Left lung (tissue), 10 donors: Measurements from ENCODE around the gene DCP2. TPM values are rescaled to one million over a fixed set of nuclear protein-coding genes. Genes with fewer than 3 reads are reported as not detected.
A peak's percentile ranks its signal among the peaks of the same experiment; 100 is the strongest.

Experiments
- ATAC-seq: fragments of 200-7000 bp; cut with Tn5 transposase; one replicate; pipeline ENCODE4 v1.9.1; 2020; ENCODE audit warnings: moderate library complexity
- DNase-seq, 4 donors: peaks; one replicate each; pipeline ENCODE4 v3.0.0-alpha.2; 2013 to 2020
- H3K27ac ChIP-seq, 2 donors: fragments of 200-600 bp; sonication (generic) in 1 of 2; one replicate each; pipeline versions ENCODE4 v1.5.0 to v1.8.0; 2020 to 2021
- H3K27me3 ChIP-seq, 2 donors: fragments of 200-600 bp; sonication (generic) in 1 of 2; one replicate each; pipeline versions ENCODE4 v1.5.0 to v1.8.0; 2020 to 2021
- H3K36me3 ChIP-seq, 2 donors: fragments of 200-600 bp; sonication (generic) in 1 of 2; one replicate each; pipeline versions ENCODE4 v1.5.0 to v1.8.0; 2020 to 2021
- H3K4me1 ChIP-seq, 2 donors: fragments of 200-600 bp; one replicate each; pipeline ENCODE4 v1.8.0; 2021
- H3K4me3 ChIP-seq, 2 donors: fragments of 200-600 bp; sonication (generic) in 1 of 2; one replicate each; pipeline versions ENCODE4 v1.5.0 to v1.8.0; 2020 to 2021; ENCODE audit warnings: mild to moderate bottlenecking in 1 of 2
- H3K9me3 ChIP-seq, 2 donors: fragments of 200-600 bp; sonication (generic) in 1 of 2; one replicate each; pipeline versions ENCODE4 v1.5.0 to v1.8.0; 2020 to 2021
- CTCF ChIP-seq, 2 donors: fragments of 200-600 bp; sonication (generic) in 1 of 2; IDR thresholded peaks; one replicate each; pipeline versions ENCODE4 v1.5.0 to v1.8.0; 2021; ENCODE audit warnings: antibody characterized with exemption in 2 of 2
- intact Hi-C, 2 donors: fragments of 100-400 bp; cut with DNase I; formaldehyde crosslinking; loops; one replicate each; pipeline versions ENCODE4 v1.11.2 to v1.14.2; 2022
- polyA plus RNA-seq, 6 donors: library from polyadenylated mRNA; unstranded; fragments of 120-200 nt; gene quantifications; one replicate each; pipeline ENCODE4 v1.2.1, GENCODE V29; 2013; ENCODE audit not compliant: insufficient read length in 6 of 6
- total RNA-seq, 2 donors: library from RNA; stranded (reverse); fragmentation: NEBNext Ultra II Directional; extraction: Animal tissue kit (Norgen Biotek cat#: 25700); gene quantifications; one replicate each; pipeline ENCODE4 v1.2.1, GENCODE V29; 2021
- donor health status: DM: no; HTN: yes; CAD: no.
- donor health status: DM: no; HTN: no; CAD: no.

The DCP2 gene
- total and polyA plus RNA-seq, 8 donors = 30.1 to 72.4 (median 38.0) TPM

GRCh38 chr5:112967520-112968083 lies 9.0 kb upstream of the DCP2 start:
- Histone ChIP-seq H3K36me3 (no peaks in the 10 kb centered on the region), H3K27me3 (no peaks in the 10 kb centered on the region), H3K27ac (no peak overlapping the region), H3K4me3 (no peak overlapping the region), H3K9me3 (no peaks in the 10 kb centered on the region), H3K4me1 (peaks cover 0 to 8% of the 10 kb centered on the region in 2 donors)
- no peak for DNase-seq
- no peak for TF ChIP-seq CTCF (IDR thresholded peaks at IDR 0.05)
- intact Hi-C loops = no loop called here
- no peak for ATAC-seq

GRCh38 chr5:112968411-112969106 lies 8.0 kb upstream of the DCP2 start:
- H3K36me3 ChIP-seq = no peaks in the 10 kb centered on the region
- no peaks in the 10 kb centered on the region for H3K27me3 ChIP-seq
- H3K9me3 ChIP-seq = no peaks in the 10 kb centered on the region
- intact Hi-C loops = no loop called here
- no peak overlapping the region for H3K27ac ChIP-seq
- H3K4me3 ChIP-seq = no peak overlapping the region
- no peak for TF ChIP-seq CTCF (IDR thresholded peaks at IDR 0.05)
- peak; percentile 67 for ATAC-seq
- no peak for DNase-seq
- H3K4me1 ChIP-seq = peaks cover 0 to 3% of the 10 kb centered on the region in 2 donors

- DNase-seq = no peak
These were observed 5.3 kb upstream of the DCP2 start for GRCh38 chr5:112971276-112971675.

GRCh38 chr5:112973036-112973435 lies 3.6 kb upstream of the DCP2 start:
- no peak overlapping the region for H3K4me3 ChIP-seq
- intact Hi-C loops = no loop called here
- no peaks in the 10 kb centered on the region for H3K9me3 ChIP-seq
- DNase-seq (no peak), ATAC-seq (no peak)
- TF ChIP-seq CTCF (IDR thresholded peaks at IDR 0.05) = no peak
- no peaks in the 10 kb centered on the region for H3K36me3 ChIP-seq
- no peaks in the 10 kb centered on the region for H3K27me3 ChIP-seq
- H3K27ac ChIP-seq = no peak overlapping the region
- peaks cover 7 to 8% of the 10 kb centered on the region in 2 donors for H3K4me1 ChIP-seq

More at GRCh38 chr5:112971276-112971675, 5.3 kb upstream of the DCP2 start:
- H3K27ac ChIP-seq = no peak overlapping the region
- peaks cover 3 to 6% of the 10 kb centered on the region in 2 donors for H3K4me1 ChIP-seq
- intact Hi-C loops = no loop called here
- H3K27me3 ChIP-seq = no peaks in the 10 kb centered on the region
- no peak for ATAC-seq
- no peak overlapping the region for H3K4me3 ChIP-seq
- H3K9me3 ChIP-seq = no peaks in the 10 kb centered on the region
- no peaks in the 10 kb centered on the region for H3K36me3 ChIP-seq
- no peak for TF ChIP-seq CTCF (IDR thresholded peaks at IDR 0.05)

- no peak for TF ChIP-seq CTCF (IDR thresholded peaks at IDR 0.05)
- ATAC-seq (no peak), DNase-seq (no peak)
- Histone ChIP-seq H3K27ac (no peak overlapping the region), H3K27me3 (no peaks in the 10 kb centered on the region), H3K4me1 (peaks cover 15 to 16% of the 10 kb centered on the region in 2 donors), H3K4me3 (no peak overlapping the region), H3K9me3 (no peaks in the 10 kb centered on the region), H3K36me3 (no peaks in the 10 kb centered on the region)
- intact Hi-C loops = no loop called here
These were observed 2.7 kb upstream of the DCP2 start for GRCh38 chr5:112973904-112974303.
